ENCODE data around the gene MCCC1. TPM values are rescaled to one million over a fixed set of nuclear protein-coding genes. Genes with fewer than 3 reads are reported as not detected.

MCCC1 gene
- total and polyA plus RNA-seq, 7 donors, result 8.2 to 24.4 (median 15.6) TPM

GRCh38 chr3:183064475-183064874 is 34.8 kb downstream of the MCCC1 start:
- 85 to 90% (median 87%) methylated on average over 32 to 36 of the region's 36 CpGs for WGBS, 3 donors
- peaks cover 2 to 46% of the 10 kb centered on the region in 2 donors for H3K36me3 ChIP-seq (ENCODE audit: insufficient read depth in 1 of 2, low read depth in 1 of 2)

GRCh38 chr3:183061391-183062172 is 37.7 kb downstream of the MCCC1 start:
- Histone ChIP-seq H3K9me3 (no peaks in the 10 kb centered on the region), H3K4me1 (peaks cover 4% of the 10 kb centered on the region), H3K27me3 (ENCODE audit: insufficient read depth in 3 of 3, low read length in 2 of 3) (no peaks in the 10 kb centered on the region), H3K36me3 (ENCODE audit: insufficient read depth in 1 of 2, low read depth in 1 of 2) (peaks cover 4 to 32% of the 10 kb centered on the region in 2 donors), H3K4me3 (no peak overlapping the region), H3K27ac (no peak overlapping the region)
- peak in 3 of 4 donors; percentile 57 to 79 (median 61) for ATAC-seq
- 85 to 88% (median 85%) methylated on average over 6 of the region's 6 CpGs for WGBS, 3 donors
- intact Hi-C loops (cut with DNase I), result no loop called here
- TF ChIP-seq CTCF (IDR thresholded peaks at IDR 0.05), result no peak
- DNase-seq, result no peak

More at GRCh38 chr3:183064475-183064874, 34.8 kb downstream of the MCCC1 start:
- intact Hi-C loops (cut with DNase I), result no loop called here
- Histone ChIP-seq H3K27ac (no peak overlapping the region), H3K9me3 (no peaks in the 10 kb centered on the region), H3K4me1 (peaks cover 4% of the 10 kb centered on the region), H3K4me3 (no peak overlapping the region), H3K27me3 (ENCODE audit: insufficient read depth in 3 of 3, low read length in 2 of 3) (no peaks in the 10 kb centered on the region)
- TF ChIP-seq CTCF (IDR thresholded peaks at IDR 0.05), result no peak
- DNase-seq (no peak), ATAC-seq (no peak)

GRCh38 chr3:183058351-183058750 is 40.9 kb downstream of the MCCC1 start:
- H3K4me1 ChIP-seq, result peaks cover 4% of the 10 kb centered on the region
- no peaks in the 10 kb centered on the region for H3K27me3 ChIP-seq (ENCODE audit: insufficient read depth in 3 of 3, low read length in 2 of 3)
- H3K9me3 ChIP-seq, result no peaks in the 10 kb centered on the region
- peaks cover 4 to 35% of the 10 kb centered on the region in 2 donors for H3K36me3 ChIP-seq (ENCODE audit: insufficient read depth in 1 of 2, low read depth in 1 of 2)
- WGBS, 3 donors, result 96 to 100% (median 100%) methylated on average over 2 of the region's 2 CpGs
- ATAC-seq (no peak), DNase-seq (no peak)
- intact Hi-C loops (cut with DNase I), result no loop called here
- H3K27ac ChIP-seq, result no peak overlapping the region
- H3K4me3 ChIP-seq, result no peak overlapping the region
- TF ChIP-seq CTCF (IDR thresholded peaks at IDR 0.05), result no peak

GRCh38 chr3:183050706-183051105 is 48.6 kb downstream of the MCCC1 start:
- intact Hi-C loops (cut with DNase I), result no loop called here
- no peak for ATAC-seq
- TF ChIP-seq CTCF (IDR thresholded peaks at IDR 0.05), result no peak
- Histone ChIP-seq H3K27me3 (ENCODE audit: insufficient read depth in 3 of 3, low read length in 2 of 3) (no peaks in the 10 kb centered on the region), H3K36me3 (ENCODE audit: insufficient read depth in 1 of 2, low read depth in 1 of 2) (peaks cover 0 to 60% of the 10 kb centered on the region in 2 donors), H3K9me3 (no peaks in the 10 kb centered on the region), H3K4me1 (no peaks in the 10 kb centered on the region), H3K4me3 (no peak overlapping the region), H3K27ac (no peak overlapping the region)
- DNase-seq, result no peak
